A549 (cell line): ENCODE data around the gene MYLK4. TPM values are rescaled to one million over a fixed set of nuclear protein-coding genes. Genes with fewer than 3 reads are reported as not detected.

Source experiments
- ATAC-seq, 2 experiments: fragments of 200-7000 bp in 1 of 2; fragments of >200 bp in 1 of 2; cut with Nextera tagmentation in 1 of 2; cut with Tn5 transposase in 1 of 2; 3 replicates each; pipeline versions ENCODE4 v1.8.0 to v1.9.1; 2018 to 2020; ENCODE audit warnings: mild to moderate bottlenecking in 1 of 2, moderate library complexity in 1 of 2
- CTCF ChIA-PET: fragments of 300-600 bp; sonication (Branson Sonifier 250); formaldehyde crosslinking; extraction: SDS; loops from one replicate; lab custom pipeline; 2021; ENCODE audit warnings: antibody characterized with exemption, inconsistent platforms; lab: Yijun Ruan, JAX
- POLR2A ChIA-PET: fragments of 350-600 bp; formaldehyde crosslinking; extraction: SDS; loops from one replicate; lab custom pipeline; 2021; ENCODE audit warnings: antibody characterized with exemption, inconsistent platforms; lab: Yijun Ruan, JAX
- DNase-seq, 2 experiments: peaks; one replicate each; pipeline versions ENCODE4 v3.0.0 to v3.0.0-alpha.2; 2011 to 2016; ENCODE audit warnings: low read depth in 1 of 2, low spot score in 1 of 2
- FAIRE-seq: peaks from 2 replicates; lab custom pipeline; 2011; peaks lifted over from hg19 to GRCh38; lab: Jason Lieb, UNC
- H3K27ac ChIP-seq, 2 experiments: fragments of >200 bp; sonication (Bioruptor Twin); formaldehyde crosslinking; 3 replicates each; pipeline ENCODE4 v1.5.1; 2016 to 2017
- H3K4me1 ChIP-seq: fragments of >200 bp; sonication (Bioruptor Twin); formaldehyde crosslinking; 3 replicates; pipeline ENCODE4 v1.6.1; 2016
- H3K4me2 ChIP-seq: fragments of >200 bp; sonication (Bioruptor Twin); formaldehyde crosslinking; 3 replicates; pipeline ENCODE4 v1.6.1; 2016
- H3K4me3 ChIP-seq: fragments of >200 bp; sonication (Bioruptor Twin); formaldehyde crosslinking; 3 replicates; pipeline ENCODE4 v1.5.1; 2016
- H3K9me3 ChIP-seq: fragments of >200 bp; sonication (Bioruptor Twin); formaldehyde crosslinking; 3 replicates; pipeline ENCODE4 v1.6.1; 2016
- ATOH8 ChIP-seq: fragments of 250-450 bp; sonication (Bioruptor Pico); IDR thresholded peaks from 2 replicates; pipeline ENCODE4 v1.5.0; 2020; ENCODE audit warnings: low read depth, mild to moderate bottlenecking, moderate library complexity
- BHLHE40 ChIP-seq: IDR thresholded peaks from 2 replicates; pipeline ENCODE4 v1.6.1; 2012; ENCODE audit warnings: low read depth, low read length, inconsistent platforms
- CTCF ChIP-seq: fragments of >200 bp; sonication (Bioruptor Twin); formaldehyde crosslinking; IDR thresholded peaks from 3 replicates; pipeline ENCODE4 v1.5.1; 2016
- EHMT2 ChIP-seq: fragments of 200-600 bp; sonication (generic); IDR thresholded peaks from 2 replicates; pipeline ENCODE4 v1.6.1; 2016; ENCODE audit warnings: antibody characterized with exemption, low read depth, mild to moderate bottlenecking, moderate library complexity
- ELK1 ChIP-seq: fragments of 150-350 bp; IDR thresholded peaks from 2 replicates; pipeline ENCODE4 v1.6.1; 2014; ENCODE audit warnings: low read depth, mild to moderate bottlenecking, low read length
- ESRRA ChIP-seq: fragments of 150-350 bp; IDR thresholded peaks from 2 replicates; pipeline ENCODE4 v1.6.1; 2014; ENCODE audit warnings: mild to moderate bottlenecking, low read length, borderline replicate concordance
- FOSL2 ChIP-seq, 2 experiments: fragments of 450-650 bp in 1 of 2; fragments of >200 bp in 1 of 2; sonication (Bioruptor Twin) in 1 of 2; formaldehyde crosslinking; IDR thresholded peaks; 2 replicates each; pipeline versions ENCODE4 v1.5.0 to v1.6.1; 2016 to 2020; ENCODE audit warnings: mild to moderate bottlenecking in 1 of 2, moderate library complexity in 1 of 2
- HES2 ChIP-seq: fragments of >200 bp; sonication (Bioruptor Twin); formaldehyde crosslinking; IDR thresholded peaks from 2 replicates; pipeline ENCODE4 v1.6.1; 2016
- HOXB13 ChIP-seq: fragments of 250-450 bp; sonication (Bioruptor Pico); IDR thresholded peaks from 2 replicates; pipeline ENCODE4 v1.5.0; 2020; ENCODE audit warnings: low read depth, mild to moderate bottlenecking, moderate library complexity
- MAFK ChIP-seq: fragments of 450-650 bp; IDR thresholded peaks from 2 replicates; pipeline ENCODE4 v1.6.1; 2014; ENCODE audit not compliant: partially characterized antibody
- MAX ChIP-seq: IDR thresholded peaks from 2 replicates; pipeline ENCODE4 v1.6.1; 2012
- MYC ChIP-seq: IDR thresholded peaks from 2 replicates; pipeline ENCODE4 v1.6.1; 2012; ENCODE audit warnings: mild to moderate bottlenecking, inconsistent platforms, low read length, improper control_type of control experiment, borderline replicate concordance
- PHF8 ChIP-seq: fragments of 200-600 bp; sonication (generic); IDR thresholded peaks from 2 replicates; pipeline ENCODE4 v1.6.1; 2016; ENCODE audit warnings: low read depth, mild to moderate bottlenecking, antibody characterized with exemption, moderate library complexity, borderline replicate concordance
- RARB ChIP-seq: fragments of 250-450 bp; sonication (Bioruptor Pico); IDR thresholded peaks from 2 replicates; pipeline ENCODE4 v1.8.0; 2021; ENCODE audit warnings: mild to moderate bottlenecking, moderate library complexity
- RFX5 ChIP-seq: fragments of 450-650 bp; IDR thresholded peaks from 2 replicates; pipeline ENCODE4 v1.7.1; 2014; ENCODE audit warnings: antibody characterized with exemption, mild to moderate bottlenecking, moderate library complexity
- RNF2 ChIP-seq: fragments of 200-600 bp; sonication (generic); IDR thresholded peaks from 2 replicates; pipeline ENCODE4 v1.6.1; 2016; ENCODE audit warnings: low read depth, mild to moderate bottlenecking, antibody characterized with exemption, moderate library complexity, borderline replicate concordance
- SREBF2 ChIP-seq: fragments of 450-650 bp; IDR thresholded peaks from 2 replicates; pipeline ENCODE4 v1.6.1; 2014; ENCODE audit warnings: mild to moderate bottlenecking, moderate library complexity
- TP53 ChIP-seq: fragments of 250-450 bp; sonication (Bioruptor Pico); IDR thresholded peaks from 2 replicates; pipeline ENCODE4 v1.5.0; 2021; ENCODE audit warnings: mild to moderate bottlenecking, moderate library complexity
- USF2 ChIP-seq: fragments of 450-650 bp; IDR thresholded peaks from 2 replicates; pipeline ENCODE4 v1.6.1; 2014; ENCODE audit warnings: antibody characterized with exemption
- ZFP36 ChIP-seq: fragments of 450-650 bp; IDR thresholded peaks from 2 replicates; pipeline ENCODE4 v1.6.1; 2014; ENCODE audit warnings: borderline replicate concordance; ENCODE audit not compliant: partially characterized antibody
- WGBS: methylation state at CpG from one replicate; pipeline ENCODE4 v1.1.6; 2017; ENCODE audit errors: missing lambda C conversion rate; 5-methylcytosine and 5-hydroxymethylcytosine counted together
- polyA plus RNA-seq, 4 experiments: library from polyadenylated mRNA; depleted of rRNA in 3 of 4; stranded (reverse); fragments of >200 nt; fragmentation: RNase III in 1 of 4; extraction: RNeasy Plus Mini Kit Qiagen cat#74134 plus additional on column Dnase treatment in 1 of 4; gene quantifications; 2 replicates in 3 of 4; 3 replicates in 1 of 4; pipeline ENCODE4 v1.2.3, GENCODE V29; 2011 to 2017

Gene MYLK4
- polyA plus RNA-seq, 2 of the 4 experiments (the other 2 are of a cell fraction) = 0.14 to 0.21 TPM

GRCh38 chr6:2795162-2795561 lies 44.4 kb upstream of the MYLK4 start (continued):
- no peak for TF ChIP-seq RNF2
- no peak for TF ChIP-seq FOSL2 (IDR thresholded peaks at IDR 0.05)
- TF ChIP-seq FOSL2 (CRISPR knock-in tag; IDR thresholded peaks at IDR 0.05) = no peak
- TF ChIP-seq RFX5 = no peak
- no peak for TF ChIP-seq ATOH8 (CRISPR knock-in tag)
- no peak for TF ChIP-seq ELK1
- TF ChIP-seq HOXB13 (CRISPR knock-in tag) = no peak
- no peak for TF ChIP-seq SREBF2

GRCh38 chr6:2794171-2794730 lies 43.5 kb upstream of the MYLK4 start:
- Histone ChIP-seq H3K27ac (no peak overlapping the region), H3K4me3 (no peak overlapping the region), H3K4me2 (no peak overlapping the region), H3K9me3 (no peaks in the 10 kb centered on the region), H3K4me1 (peaks cover 18% of the 10 kb centered on the region)
- no peak for ATAC-seq
- CTCF ChIA-PET = interaction anchor here (0.6 to 5.1 kb wide), 6 partner anchors 11 to 806 kb away, joined by 3 to 73 read pairs (median 4); partner anchors contain the start of genes MYLK4 and SERPINB1
- no peak for DNase-seq
- POLR2A ChIA-PET = no interaction called here
- TF ChIP-seq MAFK = no peak
- TF ChIP-seq MYC = no peak
- TF ChIP-seq CTCF = no peak
- TF ChIP-seq ATOH8 (CRISPR knock-in tag) = no peak
- TF ChIP-seq MAX = no peak
- no peak for TF ChIP-seq PHF8
- TF ChIP-seq RARB (CRISPR knock-in tag) = no peak
- no peak for TF ChIP-seq BHLHE40
- no peak for TF ChIP-seq ZFP36
- no peak for TF ChIP-seq TP53 (CRISPR knock-in tag)
- TF ChIP-seq RFX5 = no peak
- no peak for TF ChIP-seq EHMT2
- no peak for TF ChIP-seq ELK1
- no peak for TF ChIP-seq USF2
- no peak for TF ChIP-seq ESRRA
- TF ChIP-seq SREBF2 = no peak
- no peak for TF ChIP-seq HES2
- 82% methylated on average over 5 of the region's 5 CpGs for WGBS
- no peak for FAIRE-seq
